ENCODE measurements around the gene STON2. TPM values are rescaled to one million over a fixed set of nuclear protein-coding genes. Genes with fewer than 3 reads are reported as not detected.

Gene STON2
- total and polyA plus RNA-seq, 2 of the 8 experiments (the other 6 are each of a cell fraction or from before 2014, with no cell fraction given) = 8.9 to 50.0 TPM

DNA sequence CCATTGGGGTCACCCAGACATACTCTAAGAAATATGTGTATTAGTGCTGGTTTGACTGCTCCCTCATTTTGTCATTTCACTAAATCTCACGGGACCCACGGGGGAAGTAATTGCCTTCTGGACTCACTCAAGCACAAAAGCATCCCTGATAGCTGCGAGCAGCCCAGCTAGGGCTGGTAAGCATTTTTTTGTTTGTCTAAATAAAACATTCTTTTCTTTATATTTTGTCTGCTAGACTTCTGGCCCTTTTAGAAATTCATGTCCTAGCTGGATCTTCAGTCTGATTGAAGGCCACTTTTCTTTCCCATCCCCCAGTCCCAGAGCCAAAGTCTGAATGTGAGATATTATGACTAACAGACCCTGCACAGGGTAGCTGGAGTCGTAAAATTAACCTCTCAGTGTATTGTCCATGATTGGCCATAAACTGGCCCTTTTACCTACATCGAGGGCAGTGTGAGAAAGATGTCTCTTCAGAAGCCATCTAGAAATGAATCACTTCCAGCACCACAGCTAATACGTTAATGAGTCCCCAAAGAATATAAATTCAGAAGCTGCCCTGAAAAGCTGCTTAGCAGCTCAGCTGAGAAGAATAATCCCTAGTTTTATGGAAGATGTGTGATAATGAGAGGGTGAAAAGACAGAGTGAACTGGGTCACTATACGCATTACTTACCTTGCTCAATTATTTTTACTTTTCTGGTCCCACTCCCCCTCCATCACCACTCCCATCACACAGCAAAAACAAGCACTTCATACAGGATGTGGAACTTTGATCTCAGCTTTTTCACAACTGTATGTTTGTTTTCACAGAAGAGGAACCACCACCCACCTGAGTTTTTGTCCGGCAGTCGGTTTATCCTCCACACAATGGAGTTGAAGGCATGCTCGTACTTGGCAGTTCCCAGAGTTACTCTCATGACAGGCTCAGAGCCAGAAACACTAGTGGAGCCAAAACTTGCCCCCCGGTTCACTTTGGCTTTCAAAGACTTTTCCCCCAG is 123.8 kb downstream of the STON2 start (continued):
- TF ChIP-seq, protein P1, sequence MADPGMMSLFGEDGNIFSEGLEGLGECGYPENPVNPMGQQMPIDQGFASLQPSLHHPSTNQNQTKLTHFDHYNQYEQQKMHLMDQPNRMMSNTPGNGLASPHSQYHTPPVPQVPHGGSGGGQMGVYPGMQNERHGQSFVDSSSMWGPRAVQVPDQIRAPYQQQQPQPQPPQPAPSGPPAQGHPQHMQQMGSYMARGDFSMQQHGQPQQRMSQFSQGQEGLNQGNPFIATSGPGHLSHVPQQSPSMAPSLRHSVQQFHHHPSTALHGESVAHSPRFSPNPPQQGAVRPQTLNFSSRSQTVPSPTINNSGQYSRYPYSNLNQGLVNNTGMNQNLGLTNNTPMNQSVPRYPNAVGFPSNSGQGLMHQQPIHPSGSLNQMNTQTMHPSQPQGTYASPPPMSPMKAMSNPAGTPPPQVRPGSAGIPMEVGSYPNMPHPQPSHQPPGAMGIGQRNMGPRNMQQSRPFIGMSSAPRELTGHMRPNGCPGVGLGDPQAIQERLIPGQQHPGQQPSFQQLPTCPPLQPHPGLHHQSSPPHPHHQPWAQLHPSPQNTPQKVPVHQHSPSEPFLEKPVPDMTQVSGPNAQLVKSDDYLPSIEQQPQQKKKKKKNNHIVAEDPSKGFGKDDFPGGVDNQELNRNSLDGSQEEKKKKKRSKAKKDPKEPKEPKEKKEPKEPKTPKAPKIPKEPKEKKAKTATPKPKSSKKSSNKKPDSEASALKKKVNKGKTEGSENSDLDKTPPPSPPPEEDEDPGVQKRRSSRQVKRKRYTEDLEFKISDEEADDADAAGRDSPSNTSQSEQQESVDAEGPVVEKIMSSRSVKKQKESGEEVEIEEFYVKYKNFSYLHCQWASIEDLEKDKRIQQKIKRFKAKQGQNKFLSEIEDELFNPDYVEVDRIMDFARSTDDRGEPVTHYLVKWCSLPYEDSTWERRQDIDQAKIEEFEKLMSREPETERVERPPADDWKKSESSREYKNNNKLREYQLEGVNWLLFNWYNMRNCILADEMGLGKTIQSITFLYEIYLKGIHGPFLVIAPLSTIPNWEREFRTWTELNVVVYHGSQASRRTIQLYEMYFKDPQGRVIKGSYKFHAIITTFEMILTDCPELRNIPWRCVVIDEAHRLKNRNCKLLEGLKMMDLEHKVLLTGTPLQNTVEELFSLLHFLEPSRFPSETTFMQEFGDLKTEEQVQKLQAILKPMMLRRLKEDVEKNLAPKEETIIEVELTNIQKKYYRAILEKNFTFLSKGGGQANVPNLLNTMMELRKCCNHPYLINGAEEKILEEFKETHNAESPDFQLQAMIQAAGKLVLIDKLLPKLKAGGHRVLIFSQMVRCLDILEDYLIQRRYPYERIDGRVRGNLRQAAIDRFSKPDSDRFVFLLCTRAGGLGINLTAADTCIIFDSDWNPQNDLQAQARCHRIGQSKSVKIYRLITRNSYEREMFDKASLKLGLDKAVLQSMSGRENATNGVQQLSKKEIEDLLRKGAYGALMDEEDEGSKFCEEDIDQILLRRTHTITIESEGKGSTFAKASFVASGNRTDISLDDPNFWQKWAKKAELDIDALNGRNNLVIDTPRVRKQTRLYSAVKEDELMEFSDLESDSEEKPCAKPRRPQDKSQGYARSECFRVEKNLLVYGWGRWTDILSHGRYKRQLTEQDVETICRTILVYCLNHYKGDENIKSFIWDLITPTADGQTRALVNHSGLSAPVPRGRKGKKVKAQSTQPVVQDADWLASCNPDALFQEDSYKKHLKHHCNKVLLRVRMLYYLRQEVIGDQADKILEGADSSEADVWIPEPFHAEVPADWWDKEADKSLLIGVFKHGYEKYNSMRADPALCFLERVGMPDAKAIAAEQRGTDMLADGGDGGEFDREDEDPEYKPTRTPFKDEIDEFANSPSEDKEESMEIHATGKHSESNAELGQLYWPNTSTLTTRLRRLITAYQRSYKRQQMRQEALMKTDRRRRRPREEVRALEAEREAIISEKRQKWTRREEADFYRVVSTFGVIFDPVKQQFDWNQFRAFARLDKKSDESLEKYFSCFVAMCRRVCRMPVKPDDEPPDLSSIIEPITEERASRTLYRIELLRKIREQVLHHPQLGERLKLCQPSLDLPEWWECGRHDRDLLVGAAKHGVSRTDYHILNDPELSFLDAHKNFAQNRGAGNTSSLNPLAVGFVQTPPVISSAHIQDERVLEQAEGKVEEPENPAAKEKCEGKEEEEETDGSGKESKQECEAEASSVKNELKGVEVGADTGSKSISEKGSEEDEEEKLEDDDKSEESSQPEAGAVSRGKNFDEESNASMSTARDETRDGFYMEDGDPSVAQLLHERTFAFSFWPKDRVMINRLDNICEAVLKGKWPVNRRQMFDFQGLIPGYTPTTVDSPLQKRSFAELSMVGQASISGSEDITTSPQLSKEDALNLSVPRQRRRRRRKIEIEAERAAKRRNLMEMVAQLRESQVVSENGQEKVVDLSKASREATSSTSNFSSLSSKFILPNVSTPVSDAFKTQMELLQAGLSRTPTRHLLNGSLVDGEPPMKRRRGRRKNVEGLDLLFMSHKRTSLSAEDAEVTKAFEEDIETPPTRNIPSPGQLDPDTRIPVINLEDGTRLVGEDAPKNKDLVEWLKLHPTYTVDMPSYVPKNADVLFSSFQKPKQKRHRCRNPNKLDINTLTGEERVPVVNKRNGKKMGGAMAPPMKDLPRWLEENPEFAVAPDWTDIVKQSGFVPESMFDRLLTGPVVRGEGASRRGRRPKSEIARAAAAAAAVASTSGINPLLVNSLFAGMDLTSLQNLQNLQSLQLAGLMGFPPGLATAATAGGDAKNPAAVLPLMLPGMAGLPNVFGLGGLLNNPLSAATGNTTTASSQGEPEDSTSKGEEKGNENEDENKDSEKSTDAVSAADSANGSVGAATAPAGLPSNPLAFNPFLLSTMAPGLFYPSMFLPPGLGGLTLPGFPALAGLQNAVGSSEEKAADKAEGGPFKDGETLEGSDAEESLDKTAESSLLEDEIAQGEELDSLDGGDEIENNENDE (IDR thresholded peaks at IDR 0.05; ENCODE audit: insufficient replicate concordance, low read length) = no peak
- TF ChIP-seq FOSL1 (IDR thresholded peaks at IDR 0.05; ENCODE audit: insufficient read depth, low read depth, low read length) (no peak), PHF8 (conservative IDR thresholded peaks at IDR 0.05; ENCODE audit: low read depth, low read length) (no peak), EP300 (IDR thresholded peaks at IDR 0.05; ENCODE audit: borderline replicate concordance in 1 of 2, low read depth in 2 of 2, low read length in 2 of 2) (no peak), JUND (IDR thresholded peaks at IDR 0.05; ENCODE audit: low read length) (no peak), BACH1 (IDR thresholded peaks at IDR 0.05; ENCODE audit: low read length) (no peak), EZH2 (IDR thresholded peaks at IDR 0.05; ENCODE audit: low read depth, low read length, severe bottlenecking) (no peak), POU5F1 (IDR thresholded peaks at IDR 0.05; ENCODE audit: low read depth, low read length) (no peak)

All from H1 (cell line).